Stimulated activated CD4-positive, alpha-beta T cell treated with anti-CD3 and anti-CD28 coated beads, TNF-alpha, amount 100 ng/mL, for 4 hours (primary cell): ENCODE measurements around the gene ATP1B2.
"Not testable (repeated sequence)": the region's sequence is repeated elsewhere in the genome, so short reads cannot be mapped to it uniquely, and the experiment has no call there.

Experiments used
- DNase-seq, 3 experiments: peaks; one replicate each; pipeline ENCODE4 v3.0.0-alpha.2; 2020; ENCODE audit warnings: low read depth in 3 of 3

Gene ATP1B2

GRCh38 chr17:7634384-7634783 lies 16.3 kb upstream of the ATP1B2 start:
- no peak for DNase-seq

DNA sequence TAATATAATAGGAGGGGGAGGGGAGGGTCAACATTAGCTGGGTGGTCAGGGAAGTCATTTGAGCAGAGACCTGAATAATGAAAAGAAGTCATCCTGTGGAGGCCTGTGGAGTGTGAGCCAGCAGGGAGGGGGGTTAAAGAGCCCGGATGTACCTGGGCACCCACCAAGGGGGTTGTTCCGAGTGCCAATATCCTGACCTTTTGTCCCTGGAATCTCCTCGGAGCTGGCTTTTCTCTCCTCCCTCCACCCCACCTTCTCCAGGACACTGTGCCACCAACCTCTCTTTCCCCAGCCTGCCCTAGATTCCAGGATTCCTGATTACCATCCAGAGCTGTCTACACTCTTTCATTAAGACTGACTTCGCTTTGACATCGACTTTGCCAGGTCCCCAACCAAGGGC lies 14.6 kb upstream of the ATP1B2 start:
- no peak for DNase-seq

DNA sequence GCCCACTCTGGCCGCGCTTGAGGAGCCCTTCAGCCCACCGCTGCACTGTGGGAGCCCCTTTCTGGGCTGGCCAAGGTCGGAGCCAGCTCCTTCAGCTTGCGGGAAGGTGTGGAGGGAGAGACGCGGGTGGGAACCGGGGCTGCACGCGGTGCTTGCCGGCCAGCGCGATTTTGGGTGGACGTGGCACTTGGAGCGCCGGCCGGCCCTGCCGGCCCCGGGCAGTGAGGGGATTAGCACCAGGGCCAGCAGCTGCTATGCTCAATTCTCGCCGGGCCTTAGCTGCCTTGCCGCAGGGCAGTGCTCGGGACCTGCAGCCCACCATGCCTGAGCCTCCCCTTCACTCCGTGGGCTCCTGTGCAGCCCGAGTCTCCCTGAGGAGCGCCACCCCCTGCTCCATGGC lies 9.9 kb upstream of the ATP1B2 start:
- no peak for DNase-seq

GRCh38 chr17:7641635-7642034 lies 9.1 kb upstream of the ATP1B2 start:
- DNase-seq: not testable (repeated sequence)

DNA sequence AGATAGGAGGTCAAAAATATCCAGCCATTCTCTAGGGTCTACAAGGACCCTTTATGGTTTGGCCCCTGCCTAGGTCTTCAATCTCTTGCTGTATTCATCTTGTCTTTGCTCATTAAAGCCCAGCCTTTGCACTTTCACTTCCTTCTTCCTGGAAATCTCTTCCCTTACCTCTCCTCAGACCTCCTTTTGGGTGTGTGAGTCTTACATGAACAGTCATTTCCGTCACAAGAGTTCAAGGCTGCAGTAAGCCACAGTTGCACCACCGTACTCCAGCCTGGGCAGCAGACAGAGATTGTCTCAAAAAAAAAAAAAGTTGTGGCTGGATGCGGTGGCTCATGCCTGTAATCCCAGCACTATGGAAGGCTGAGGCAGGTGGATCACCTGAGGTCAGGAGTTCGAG lies 6.0 kb upstream of the ATP1B2 start:
- DNase-seq: no peak

DNA sequence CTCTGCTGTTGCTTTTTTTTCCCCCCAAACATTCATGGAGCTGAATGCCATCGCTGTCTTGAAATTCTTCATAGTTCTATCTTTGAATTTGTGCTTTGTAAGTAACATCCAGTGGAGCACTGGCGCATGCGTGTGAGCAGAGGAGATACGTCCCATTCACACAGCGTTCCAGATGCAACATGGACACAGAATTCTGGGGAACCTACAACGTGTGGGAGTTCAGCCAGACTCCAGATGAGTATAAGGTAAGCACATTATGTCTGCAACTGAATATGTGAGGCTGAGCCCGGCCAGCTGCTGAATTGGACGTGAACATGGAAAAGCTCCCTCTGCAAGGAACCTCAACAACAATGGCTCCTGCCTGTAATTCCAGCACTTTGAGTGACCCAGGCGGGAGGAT lies 4.3 kb upstream of the ATP1B2 start:
- DNase-seq: no peak

GRCh38 chr17:7647018-7647417 lies 3.7 kb upstream of the ATP1B2 start:
- no peak for DNase-seq

GRCh38 chr17:7651097-7651664 lies 455 bp downstream of the ATP1B2 start:
- DNase-seq: no peak

- no peak for DNase-seq
These were observed 1.1 kb downstream of the ATP1B2 start for GRCh38 chr17:7651665-7652387.

- no peak for DNase-seq
These were observed 1.9 kb downstream of the ATP1B2 start for GRCh38 chr17:7652388-7653356.

DNA sequence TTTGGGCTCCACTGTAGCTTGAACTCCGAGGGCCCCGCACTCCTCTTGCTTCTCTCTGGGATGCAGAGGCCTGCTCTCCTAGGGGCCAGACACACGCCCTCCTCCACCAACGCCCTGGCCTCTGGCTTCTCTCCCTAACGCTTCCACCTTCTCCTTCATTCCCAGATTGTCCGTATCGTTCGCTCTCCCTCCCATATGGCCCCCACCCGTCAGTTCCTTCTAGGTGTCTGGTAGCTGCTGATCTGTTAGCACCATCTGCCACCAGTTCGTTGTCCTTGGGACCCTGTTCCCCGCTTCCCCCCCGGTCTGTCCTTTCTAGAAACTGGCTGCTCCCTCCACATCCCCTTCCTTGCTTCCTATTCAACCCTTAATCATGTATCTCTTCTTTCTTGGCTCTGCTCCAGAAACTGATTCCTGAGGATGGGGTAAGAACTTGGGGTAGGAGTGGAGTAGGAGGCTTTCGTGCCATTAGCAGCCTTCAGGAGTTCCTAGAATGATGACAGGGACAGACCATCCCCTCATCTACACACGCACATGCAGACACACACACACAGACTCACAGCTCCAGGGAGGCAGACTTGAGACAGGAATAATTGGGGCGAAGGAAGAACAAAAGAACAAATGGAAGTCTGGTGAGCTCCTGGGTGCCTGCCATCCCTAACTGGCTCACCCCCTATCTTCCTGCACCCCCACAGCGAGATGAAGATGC lies 4.3 kb downstream of the ATP1B2 start:
- DNase-seq: no peak

- DNase-seq: no peak
These were observed 4.8 kb downstream of the ATP1B2 start for GRCh38 chr17:7655541-7655840.

- DNase-seq: no peak
These were observed 6.4 kb downstream of the ATP1B2 start for GRCh38 chr17:7656958-7657609.

GRCh38 chr17:7667656-7668406 lies 17.1 kb downstream of the ATP1B2 start:
- no peak for DNase-seq

- DNase-seq: no peak
These were observed 17.8 kb downstream of the ATP1B2 start for GRCh38 chr17:7668482-7668881.

DNA sequence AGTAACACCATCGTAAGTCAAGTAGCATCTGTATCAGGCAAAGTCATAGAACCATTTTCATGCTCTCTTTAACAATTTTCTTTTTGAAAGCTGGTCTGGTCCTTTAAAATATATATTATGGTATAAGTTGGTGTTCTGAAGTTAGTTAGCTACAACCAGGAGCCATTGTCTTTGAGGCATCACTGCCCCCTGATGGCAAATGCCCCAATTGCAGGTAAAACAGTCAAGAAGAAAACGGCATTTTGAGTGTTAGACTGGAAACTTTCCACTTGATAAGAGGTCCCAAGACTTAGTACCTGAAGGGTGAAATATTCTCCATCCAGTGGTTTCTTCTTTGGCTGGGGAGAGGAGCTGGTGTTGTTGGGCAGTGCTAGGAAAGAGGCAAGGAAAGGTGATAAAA lies 22.5 kb downstream of the ATP1B2 start:
- DNase-seq: no peak

GRCh38 chr17:7674934-7675333 lies 24.2 kb downstream of the ATP1B2 start:
- DNase-seq: no peak

DNA sequence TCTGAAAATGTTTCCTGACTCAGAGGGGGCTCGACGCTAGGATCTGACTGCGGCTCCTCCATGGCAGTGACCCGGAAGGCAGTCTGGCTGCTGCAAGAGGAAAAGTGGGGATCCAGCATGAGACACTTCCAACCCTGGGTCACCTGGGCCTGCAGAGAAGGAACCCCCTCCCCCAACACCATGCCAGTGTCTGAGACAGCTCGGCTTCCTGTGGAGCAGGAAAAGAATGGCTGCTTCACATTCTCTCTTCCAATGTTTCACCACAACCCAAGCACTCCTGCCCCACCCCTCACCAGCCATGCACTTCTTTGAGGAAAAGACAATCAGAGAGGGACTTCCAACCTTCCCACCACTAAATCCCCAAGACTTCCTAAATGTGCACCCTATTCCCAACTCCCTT lies 25.8 kb downstream of the ATP1B2 start:
- no peak for DNase-seq

DNA sequence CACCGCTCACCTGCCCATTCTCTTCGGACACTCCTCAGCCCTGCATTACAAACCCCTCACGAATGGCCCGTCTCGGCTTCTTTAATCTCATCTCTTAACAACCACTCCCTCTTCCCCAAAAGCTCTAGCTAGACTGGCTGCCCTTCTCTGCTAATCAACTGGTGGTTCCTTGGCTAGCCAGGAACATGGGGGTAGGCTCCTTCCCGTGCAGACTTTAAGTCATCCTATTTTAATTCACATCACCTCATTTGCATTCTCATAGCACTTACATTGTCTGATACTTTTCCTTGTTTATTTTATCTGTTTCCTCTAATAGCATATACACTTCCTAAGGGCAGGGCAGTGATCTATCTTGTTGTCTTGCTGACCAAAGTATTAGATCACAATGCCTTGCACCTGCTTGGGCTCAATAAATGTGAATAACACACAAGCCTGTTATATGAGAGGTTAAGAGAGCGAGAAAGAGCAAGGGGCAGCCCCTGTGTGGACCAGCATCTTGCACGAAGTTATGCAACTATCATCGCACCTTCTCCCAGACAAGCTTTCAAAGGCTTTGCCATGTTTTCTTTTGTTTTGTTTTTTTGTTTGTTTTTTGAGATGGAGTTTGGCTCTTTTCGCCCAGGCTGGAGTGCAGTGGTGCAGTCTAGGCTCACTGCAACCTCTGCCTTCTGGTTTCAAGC lies 26.8 kb downstream of the ATP1B2 start:
- DNase-seq: no peak

- no peak for DNase-seq
These were observed 34.3 kb downstream of the ATP1B2 start for GRCh38 chr17:7684851-7685532.
